UCSD-AML1 (cell line): Measurements from ENCODE around the gene AGO4.
A peak's percentile ranks its signal among the peaks of the same experiment; 100 is the strongest.
"Not testable (repeated sequence)": the region's sequence is repeated elsewhere in the genome, so short reads cannot be mapped to it uniquely, and the experiment has no call there.

ENCODE experiments used
- DNase-seq: peaks from one replicate; lab custom pipeline; 2025; ENCODE audit not compliant: unreplicated experiment; lab: John Stamatoyannopoulos, UW

AGO4 gene

GRCh38 chr1:35863881-35864625 is 56.2 kb downstream of the AGO4 start:
- DNase-seq: no peak

- no peak for DNase-seq
Observed at GRCh38 chr1:35864813-35865212, 57.0 kb downstream of the AGO4 start.

- DNase-seq: no peak
Observed at GRCh38 chr1:35866991-35867390, 59.2 kb downstream of the AGO4 start.

- not testable (repeated sequence) for DNase-seq
Observed at GRCh38 chr1:35869245-35869950, 61.6 kb downstream of the AGO4 start.

GRCh38 chr1:35870651-35871309 is 63.0 kb downstream of the AGO4 start:
- DNase-seq: no peak

- no peak for DNase-seq
Observed at GRCh38 chr1:35873243-35873750, 65.5 kb downstream of the AGO4 start.

- not testable (repeated sequence) for DNase-seq
Observed at GRCh38 chr1:35874115-35874514, 66.3 kb downstream of the AGO4 start.

- no peak for DNase-seq
Observed at GRCh38 chr1:35876988-35877387, 69.2 kb downstream of the AGO4 start.

- no peak for DNase-seq
Observed at GRCh38 chr1:35881850-35882273, 74.0 kb downstream of the AGO4 start.

GRCh38 chr1:35882586-35882944 is 74.7 kb downstream of the AGO4 start:
- no peak for DNase-seq

GRCh38 chr1:35882945-35883634 is 75.3 kb downstream of the AGO4 start, which contains the start of gene AGO1:
Gene AGO1, plus strand, starts transcription at chr1:35883209. Its CDS starts 213 bp downstream, at chr1:35883422.
- DNase-seq: peak; percentile 94

GRCh38 chr1:35883635-35884101 is 75.9 kb downstream of the AGO4 start:
- peak; percentile 35 for DNase-seq

GRCh38 chr1:35884934-35885333 is 77.1 kb downstream of the AGO4 start:
- no peak for DNase-seq

GRCh38 chr1:35885961-35886558 is 78.2 kb downstream of the AGO4 start:
- peak; percentile 26 for DNase-seq

GRCh38 chr1:35886577-35887431 is 79.0 kb downstream of the AGO4 start:
- peak; percentile 36 for DNase-seq

- DNase-seq: no peak
Observed at GRCh38 chr1:35887508-35887907, 79.7 kb downstream of the AGO4 start.

GRCh38 chr1:35888255-35888654 is 80.4 kb downstream of the AGO4 start:
- DNase-seq: no peak

GRCh38 chr1:35888981-35889380 is 81.2 kb downstream of the AGO4 start:
- not testable (repeated sequence) for DNase-seq

- DNase-seq: no peak
Observed at GRCh38 chr1:35893051-35893879, 85.4 kb downstream of the AGO4 start.
